Transverse colon (tissue), 4 donors: Measurements from ENCODE around the gene SIRT2. TPM values are rescaled to one million over a fixed set of nuclear protein-coding genes. Genes with fewer than 3 reads are reported as not detected.
"Not testable (repeated sequence)": the region's sequence is repeated elsewhere in the genome, so short reads cannot be mapped to it uniquely, and the experiment has no call there.

ENCODE experiments used
- DNase-seq: peaks from one replicate; pipeline ENCODE4 v3.0.0-alpha.2; 2019
- H3K27ac ChIP-seq, 4 donors: fragments of 200-600 bp; sonication (generic); 2 replicates each; pipeline ENCODE4 v1.5.1; 2016 to 2018; ENCODE audit warnings: inconsistent platforms in 4 of 4
- H3K27me3 ChIP-seq: fragments of 200-600 bp; sonication (generic); 2 replicates; pipeline ENCODE4 v1.5.1; 2017; ENCODE audit warnings: inconsistent platforms
- H3K36me3 ChIP-seq, 4 donors: fragments of 200-600 bp; sonication (generic); 2 replicates each; pipeline ENCODE4 v1.5.1; 2017 to 2019; ENCODE audit warnings: inconsistent platforms in 4 of 4
- H3K4me1 ChIP-seq, 4 donors: fragments of 200-600 bp; sonication (generic); 2 replicates each; pipeline ENCODE4 v1.5.1; 2017 to 2020; ENCODE audit warnings: inconsistent platforms in 4 of 4
- H3K4me3 ChIP-seq, 4 donors: fragments of 200-600 bp; sonication (generic); 1 replicate in 1 of 4; 2 replicates in 3 of 4; pipeline versions ENCODE4 v1.5.1 to v1.6.1; 2017 to 2019; ENCODE audit warnings: inconsistent platforms in 4 of 4
- H3K9me3 ChIP-seq, 2 donors: fragments of 200-600 bp; sonication (generic); 2 replicates each; pipeline ENCODE4 v1.5.1; 2017 to 2019; ENCODE audit warnings: inconsistent platforms in 2 of 2
- CTCF ChIP-seq, 5 experiments: fragments of 200-600 bp in 3 of 5; fragments of 450-650 bp in 2 of 5; sonication (generic) in 3 of 5; IDR thresholded peaks; 1 replicate in 2 of 5; 2 replicates in 3 of 5; pipeline ENCODE4 v1.5.1; 2016 to 2017; ENCODE audit warnings: antibody characterized with exemption in 5 of 5, inconsistent platforms in 3 of 5, mild to moderate bottlenecking in 2 of 5, moderate library complexity in 1 of 5
- EP300 ChIP-seq: sonication (generic); formaldehyde crosslinking; IDR thresholded peaks from one replicate; pipeline ENCODE4 v1.6.1; 2017; ENCODE audit warnings: antibody characterized with exemption, low read depth
- POLR2A ChIP-seq: fragments of 450-650 bp; IDR thresholded peaks from one replicate; pipeline ENCODE4 v1.6.1; 2016; ENCODE audit warnings: antibody characterized with exemption, mild to moderate bottlenecking, moderate library complexity
- POLR2AphosphoS5 ChIP-seq, 3 donors: sonication (generic); formaldehyde crosslinking; IDR thresholded peaks; one replicate each; pipeline ENCODE4 v1.6.1; 2016; ENCODE audit warnings: antibody characterized with exemption in 3 of 3
- WGBS, 2 donors: methylation state at CpG; one replicate each; pipeline ENCODE4 v1.1.5; 2018; ENCODE audit warnings: low coverage in 1 of 2; 5-methylcytosine and 5-hydroxymethylcytosine counted together
- in situ Hi-C, 4 donors: fragments of 200-750 bp; cut with MboI; loops; one replicate each; pipeline versions ENCODE4 v1.15.0 to v1.15.1; 2017; ENCODE audit warnings: low sequenced_read_pairs in 3 of 4, low pct_ligation_motif_present in 1 of 4, low pct_unique_long_range_greater_than_20kb in 1 of 4
- intact Hi-C: fragments of 100-400 bp; cut with DNase I; formaldehyde crosslinking; loops from one replicate; pipeline ENCODE4 v1.15.1; 2023; ENCODE audit warnings: low total_unique reads
- total RNA-seq, 4 donors: library from RNA; depleted of rRNA; stranded (reverse); fragments of >200 nt; gene quantifications; one replicate each; pipeline ENCODE4 v1.1.0, GENCODE V29; 2016

SIRT2 gene
- total RNA-seq, 4 donors from 2014 or later = 56.3 to 128 (median 64.2) TPM

- H3K9me3 ChIP-seq = no peaks in the 10 kb centered on the region
- H3K27ac ChIP-seq = no peak overlapping the region
- TF ChIP-seq POLR2AphosphoS5 (IDR thresholded peaks at IDR 0.05) (no peak), CTCF (IDR thresholded peaks at IDR 0.05) (no peak), POLR2A (no peak), EP300 (no peak)
- WGBS, 2 donors = 82 to 87% methylated on average over 3 to 20 of the region's 20 CpGs
- DNase-seq = no peak
- intact Hi-C loops (no loop called here), in situ Hi-C loops (loop anchor here in 3 of 4 donors (25.0 kb wide), 2 partner anchors 405 to 530 kb away; partner anchors contain the start of gene FAM98C (in 2 of the 3))
- H3K36me3 ChIP-seq = no peaks in the 10 kb centered on the region
- H3K27me3 ChIP-seq = no peaks in the 10 kb centered on the region
- H3K4me1 ChIP-seq = no peaks in the 10 kb centered on the region
- H3K4me3 ChIP-seq = no peak overlapping the region
Observed at GRCh38 chr19:38942471-38943181, 43.2 kb upstream of the SIRT2 start.

DNA sequence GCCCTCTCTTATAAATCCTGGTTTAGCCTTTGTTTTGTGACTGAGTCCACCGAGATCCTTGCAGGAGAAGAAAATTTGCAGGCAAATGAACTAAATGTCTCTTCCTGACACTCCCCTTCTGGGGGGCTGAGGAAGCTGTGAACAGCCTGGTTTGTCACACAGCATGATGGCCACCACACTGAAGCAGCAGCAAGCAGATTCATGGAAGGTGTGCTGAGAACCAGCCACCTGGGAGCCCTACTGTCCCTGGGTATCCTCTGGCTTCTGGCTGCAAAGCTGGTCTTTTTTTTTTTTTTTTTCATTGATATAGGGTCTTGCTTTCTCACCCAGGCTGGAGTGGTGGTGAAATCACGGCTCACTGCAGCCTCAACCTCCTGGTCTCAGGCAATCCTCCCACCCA, 42.6 kb upstream of the SIRT2 start:
- H3K27ac ChIP-seq = no peak overlapping the region
- H3K4me1 ChIP-seq = no peaks in the 10 kb centered on the region
- DNase-seq = no peak
- 78% methylated on average over 2 of the region's 2 CpGs; no CpG with 5 or more reads in 1 of the 2 donors for WGBS, 2 donors
- in situ Hi-C loops (loop anchor here in 3 of 4 donors (25.0 kb wide), 2 partner anchors 405 to 530 kb away; partner anchors contain the start of gene FAM98C (in 2 of the 3)), intact Hi-C loops (no loop called here)
- TF ChIP-seq POLR2A (no peak), POLR2AphosphoS5 (IDR thresholded peaks at IDR 0.05) (no peak), CTCF (IDR thresholded peaks at IDR 0.05) (no peak)
- H3K4me3 ChIP-seq = no peak overlapping the region
- H3K9me3 ChIP-seq = no peaks in the 10 kb centered on the region
- no peaks in the 10 kb centered on the region for H3K27me3 ChIP-seq
- no peaks in the 10 kb centered on the region for H3K36me3 ChIP-seq

DNA sequence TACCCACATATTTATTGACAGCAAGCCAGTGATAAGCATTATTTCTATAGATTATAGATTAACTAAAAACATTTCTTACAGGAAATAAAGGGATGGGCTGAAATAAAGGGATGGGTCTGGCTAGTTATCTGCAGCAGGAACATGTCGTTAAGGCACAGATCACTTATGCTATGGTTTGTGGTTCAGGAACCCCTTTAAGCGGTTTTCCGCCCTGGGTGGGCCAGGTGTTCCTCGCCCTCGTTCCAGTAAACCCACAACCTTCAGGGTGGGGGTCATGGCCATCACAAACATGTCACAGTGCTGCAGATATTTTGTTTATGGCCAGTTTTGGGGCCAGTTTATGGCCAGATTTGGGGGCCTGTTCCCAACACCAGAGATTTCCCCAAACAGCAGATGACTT, 42.0 kb upstream of the SIRT2 start:
- WGBS, 2 donors = 64% methylated on average over 3 to 5 of the region's 5 CpGs
- H3K4me3 ChIP-seq, H3K36me3 ChIP-seq, H3K4me1 ChIP-seq, H3K27ac ChIP-seq, intact Hi-C loops, DNase-seq, H3K9me3 ChIP-seq, H3K27me3 ChIP-seq: not testable (repeated sequence)
- in situ Hi-C loops = loop anchor here in 3 of 4 donors (25.0 kb wide), 2 partner anchors 404 to 529 kb away; partner anchors contain the start of gene FAM98C (in 2 of the 3)

GRCh38 chr19:38939957-38940356, 40.5 kb upstream of the SIRT2 start:
- TF ChIP-seq POLR2A = no peak
- no peak for TF ChIP-seq POLR2AphosphoS5 (IDR thresholded peaks at IDR 0.05)
- no peak for TF ChIP-seq EP300
- no peak for TF ChIP-seq CTCF (IDR thresholded peaks at IDR 0.05)
- H3K4me3 ChIP-seq = no peak overlapping the region
- H3K9me3 ChIP-seq = no peaks in the 10 kb centered on the region
- intact Hi-C loops = no loop called here
- no peak overlapping the region for H3K27ac ChIP-seq
- H3K27me3 ChIP-seq = no peaks in the 10 kb centered on the region
- no peak for DNase-seq
- H3K4me1 ChIP-seq = no peaks in the 10 kb centered on the region
- 60 to 75% methylated on average over 3 to 5 of the region's 5 CpGs for WGBS, 2 donors
- H3K36me3 ChIP-seq = no peaks in the 10 kb centered on the region
- in situ Hi-C loops = loop anchor here in 3 of 4 donors (25.0 kb wide), 2 partner anchors 403 to 528 kb away; partner anchors contain the start of gene FAM98C (in 2 of the 3)
